Inflammatory macrophage (primary cell): ENCODE data around the gene WDR18.

ENCODE experiments used
- DNase-seq, 2 donors: peaks; one replicate each; pipeline ENCODE4 v3.0.0-alpha.2; 2020 to 2022

Gene WDR18

GRCh38 chr19:964761-965694 lies 19.1 kb upstream of the WDR18 start:
- no peak for DNase-seq

DNA sequence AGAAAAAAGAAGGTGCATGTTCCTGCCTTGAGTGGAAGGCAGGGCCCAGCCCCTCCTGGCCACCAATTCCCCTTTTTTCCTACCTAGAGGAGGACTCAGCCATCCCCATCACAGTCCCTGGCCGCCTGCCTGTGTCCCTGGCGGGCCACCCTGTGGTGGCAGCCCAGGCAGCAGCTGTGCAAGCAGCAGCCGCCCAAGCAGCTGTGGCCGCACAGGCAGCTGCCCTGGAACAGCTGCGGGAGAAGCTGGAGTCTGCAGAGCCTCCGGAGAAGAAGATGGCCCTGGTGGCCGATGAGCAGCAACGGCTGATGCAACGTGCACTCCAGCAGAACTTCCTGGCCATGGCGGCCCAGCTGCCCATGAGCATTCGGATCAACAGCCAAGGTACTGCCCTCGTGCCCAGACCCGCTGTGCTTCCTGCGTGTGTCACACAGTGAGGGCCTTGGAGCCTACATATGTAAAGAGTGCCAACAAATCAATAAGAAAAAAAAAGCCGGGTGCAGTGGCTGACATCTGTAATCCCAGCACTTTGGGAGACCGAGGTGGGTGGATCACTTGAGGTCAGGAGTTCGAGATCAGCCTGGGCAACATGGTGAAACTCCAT lies 17.6 kb upstream of the WDR18 start:
- DNase-seq: no peak

GRCh38 chr19:970695-971094 lies 13.4 kb upstream of the WDR18 start:
- peak in 1 of 2 donors; percentile 14 for DNase-seq

- DNase-seq: no peak
Observed at GRCh38 chr19:971795-972194, 12.3 kb upstream of the WDR18 start.

- DNase-seq: no peak
Observed at GRCh38 chr19:972281-972680, 11.9 kb upstream of the WDR18 start.

DNA sequence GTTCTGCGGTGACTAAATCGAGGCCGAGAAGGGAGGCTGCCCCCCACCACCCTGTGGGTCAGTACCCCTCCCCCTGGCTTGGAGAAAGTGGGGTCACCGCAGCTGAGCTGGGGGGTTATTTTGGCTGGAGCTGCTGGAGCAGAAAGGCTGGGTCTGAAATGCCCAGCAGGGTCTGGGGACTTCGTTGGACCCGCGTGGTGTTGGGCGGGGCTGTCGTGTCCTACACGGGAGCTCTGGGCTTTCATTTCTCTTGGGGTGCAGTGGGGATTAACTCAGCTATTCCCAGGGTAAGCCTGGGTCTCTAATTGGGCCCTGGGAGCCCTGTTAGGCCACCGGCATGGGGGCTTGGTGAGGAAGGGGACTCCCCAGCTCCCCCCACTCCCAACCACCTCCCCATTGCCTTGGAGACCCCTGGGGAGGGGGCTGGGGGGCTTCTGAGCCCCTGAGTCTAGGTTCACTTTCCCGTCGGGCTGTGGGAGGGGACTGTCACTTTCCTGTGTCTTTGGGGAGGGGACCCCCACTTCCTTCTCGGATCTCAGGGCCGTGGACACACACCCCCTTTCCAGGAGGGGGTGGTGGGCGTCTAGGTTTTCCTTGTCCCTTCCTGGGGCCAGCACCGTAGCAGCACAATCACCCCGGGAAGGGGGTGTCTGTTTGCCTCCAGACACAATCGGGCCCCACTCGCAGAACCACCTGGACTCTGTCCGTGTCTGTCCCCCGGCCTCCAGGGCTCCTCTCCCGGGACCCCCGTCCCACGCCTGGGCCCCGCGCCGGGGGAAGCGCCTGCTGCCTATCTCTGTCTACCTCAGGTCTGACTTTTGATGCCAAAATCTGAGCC lies 10.2 kb upstream of the WDR18 start:
- no peak for DNase-seq

DNA sequence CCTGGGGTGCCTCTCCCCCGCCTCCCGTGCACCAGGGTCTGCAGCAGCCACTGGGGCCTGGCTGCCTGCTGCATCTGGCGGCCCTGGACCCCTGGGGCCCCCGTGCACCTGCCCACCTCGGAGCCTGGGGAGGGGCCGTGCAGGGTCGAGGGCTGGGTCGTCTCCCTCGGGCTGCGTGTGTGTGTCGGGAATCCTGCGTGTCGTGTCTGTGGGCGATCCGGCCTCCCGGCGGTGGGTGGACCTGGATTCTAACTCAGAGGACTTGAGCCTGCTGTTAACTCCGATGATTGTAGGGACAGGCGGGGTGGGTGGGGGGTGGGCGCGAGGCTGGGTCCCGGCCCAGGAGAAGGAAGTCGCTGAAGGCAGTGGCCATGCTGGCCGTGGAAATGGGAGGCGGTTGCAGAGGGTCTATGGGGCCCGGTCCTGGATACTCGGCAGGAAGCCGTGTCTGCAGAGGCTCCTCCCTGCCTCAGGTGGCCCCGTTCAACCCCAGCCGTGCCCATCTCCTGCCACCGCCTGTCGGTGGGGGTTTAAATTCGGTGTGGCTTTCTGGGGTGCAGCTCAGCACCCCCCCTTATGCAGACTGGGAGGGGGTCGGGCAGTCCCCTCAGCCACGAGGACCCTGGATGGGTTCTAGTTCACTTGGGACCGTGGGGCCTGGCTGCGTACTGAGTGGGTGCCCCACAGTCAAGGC lies 9.4 kb upstream of the WDR18 start:
- DNase-seq: no peak

- DNase-seq: no peak
Observed at GRCh38 chr19:976476-976875, 7.7 kb upstream of the WDR18 start.

DNA sequence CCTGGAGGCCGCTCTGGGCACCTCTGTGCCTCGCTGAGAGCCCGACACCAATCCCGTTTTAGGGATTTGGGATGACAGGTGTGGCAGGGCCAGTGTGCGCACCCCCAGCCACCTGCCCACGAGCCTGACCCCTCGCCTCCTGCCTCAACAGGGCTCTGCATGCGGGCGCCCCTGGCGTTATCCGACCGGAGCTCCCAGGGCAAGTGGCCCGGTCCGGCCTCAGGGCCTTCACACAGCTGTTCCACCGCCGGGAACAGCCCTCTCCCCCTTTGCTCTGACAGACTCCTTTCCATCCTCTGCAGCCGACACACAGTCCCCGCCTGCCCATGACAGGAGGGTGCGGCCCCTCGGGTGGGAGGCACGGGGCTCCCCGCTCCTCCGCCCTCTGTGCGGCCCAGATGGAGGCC lies 7.1 kb upstream of the WDR18 start:
- no peak for DNase-seq

DNA sequence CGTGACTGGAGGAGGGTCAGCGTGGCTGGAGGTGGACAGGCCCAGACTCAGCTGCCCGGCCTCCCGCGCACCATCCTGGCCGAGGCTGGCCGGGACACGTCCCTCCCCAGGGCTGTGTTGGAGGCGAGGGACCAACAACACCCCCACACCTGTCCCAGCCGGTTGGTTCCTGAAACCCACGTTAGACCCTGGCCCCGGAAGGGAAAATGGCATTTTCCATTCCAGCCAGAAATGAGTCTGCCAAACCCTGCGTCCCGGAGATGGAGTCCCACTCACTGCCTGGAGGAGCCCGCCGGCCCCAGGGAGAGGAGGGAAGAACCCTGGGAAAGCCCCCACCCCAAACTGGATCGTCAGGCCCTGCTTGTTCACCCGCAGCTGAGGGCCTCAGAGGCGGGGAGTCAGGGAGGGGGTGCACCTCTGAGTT lies 4.8 kb upstream of the WDR18 start:
- no peak for DNase-seq

DNA sequence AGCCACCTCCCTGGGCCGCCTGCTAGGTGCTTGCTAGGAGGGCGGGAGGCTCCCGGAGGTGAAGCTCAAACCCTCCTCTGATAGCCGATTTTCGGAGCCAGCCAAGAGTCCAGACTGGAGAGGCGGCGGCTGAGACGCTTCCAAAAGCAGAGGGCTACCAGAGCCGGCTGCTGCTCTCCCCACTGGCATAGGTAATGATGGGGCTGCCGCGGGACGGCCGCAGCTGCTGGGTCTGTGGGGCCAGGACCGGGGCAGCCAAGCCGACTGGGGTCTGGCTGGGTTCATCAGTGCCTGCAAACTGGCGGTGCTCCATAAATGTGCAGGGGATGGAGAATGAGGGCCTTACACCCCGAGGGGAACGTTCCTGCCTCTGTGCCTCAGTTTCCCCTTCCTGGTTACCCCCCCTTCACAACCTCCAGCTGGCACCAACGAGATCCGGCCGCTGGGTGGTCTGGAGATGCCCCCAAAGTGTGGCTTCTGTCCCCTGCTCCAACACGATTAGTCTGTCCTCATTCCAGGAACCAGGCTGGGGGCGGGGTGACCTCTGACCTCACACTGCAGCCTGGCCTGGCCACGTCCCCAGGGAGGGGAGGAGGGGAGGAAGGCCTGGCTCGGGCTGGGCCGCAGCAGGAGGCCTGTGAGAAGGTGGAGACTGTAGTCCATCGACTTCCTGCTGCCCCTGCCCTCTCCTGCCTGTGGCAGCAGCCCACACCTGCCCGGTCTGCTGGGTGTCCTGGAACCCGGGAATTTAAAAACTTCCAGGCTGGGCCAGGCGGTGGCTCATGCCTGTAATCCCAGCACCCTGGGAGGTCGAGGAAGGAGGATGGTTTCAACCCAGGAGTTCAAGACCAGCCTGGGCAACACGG lies 3.8 kb upstream of the WDR18 start:
- DNase-seq: peak; percentile 39 to 52

DNA sequence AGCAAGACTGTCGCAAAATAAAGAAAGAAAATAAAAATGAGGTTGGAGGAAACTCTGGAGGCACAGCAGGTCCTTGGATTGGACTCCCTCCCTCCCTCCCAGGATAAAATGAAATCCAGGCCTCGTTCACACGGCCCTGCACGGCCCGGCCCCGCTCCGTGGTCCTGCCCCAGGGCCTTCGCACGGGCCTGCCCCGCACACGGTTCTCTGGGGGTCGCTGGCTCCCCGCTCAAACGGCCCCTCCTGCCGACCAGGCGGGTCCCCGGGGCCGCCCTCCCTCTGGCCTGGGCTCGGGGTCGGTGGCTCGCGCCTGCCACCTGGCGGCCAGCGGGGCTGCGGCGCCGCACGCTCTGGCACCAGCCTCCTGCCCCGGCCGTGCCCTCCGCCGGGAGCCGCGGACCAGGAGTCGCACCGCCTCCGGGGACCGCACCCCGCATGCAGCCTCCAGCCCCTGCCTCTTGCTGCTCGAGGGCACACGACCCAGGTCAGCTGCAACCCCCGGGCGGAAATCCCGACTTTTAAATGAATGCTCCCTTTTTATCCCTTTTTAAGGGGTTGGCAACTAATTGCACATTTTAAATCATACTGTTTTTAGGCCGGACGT lies 1.5 kb upstream of the WDR18 start:
- DNase-seq: peak; percentile 58 to 69

- DNase-seq: no peak
Observed at GRCh38 chr19:986083-986482, 1.9 kb downstream of the WDR18 start.

- DNase-seq: no peak
Observed at GRCh38 chr19:988081-988480, 3.9 kb downstream of the WDR18 start.

GRCh38 chr19:988510-988909 lies 4.4 kb downstream of the WDR18 start:
- DNase-seq: no peak

DNA sequence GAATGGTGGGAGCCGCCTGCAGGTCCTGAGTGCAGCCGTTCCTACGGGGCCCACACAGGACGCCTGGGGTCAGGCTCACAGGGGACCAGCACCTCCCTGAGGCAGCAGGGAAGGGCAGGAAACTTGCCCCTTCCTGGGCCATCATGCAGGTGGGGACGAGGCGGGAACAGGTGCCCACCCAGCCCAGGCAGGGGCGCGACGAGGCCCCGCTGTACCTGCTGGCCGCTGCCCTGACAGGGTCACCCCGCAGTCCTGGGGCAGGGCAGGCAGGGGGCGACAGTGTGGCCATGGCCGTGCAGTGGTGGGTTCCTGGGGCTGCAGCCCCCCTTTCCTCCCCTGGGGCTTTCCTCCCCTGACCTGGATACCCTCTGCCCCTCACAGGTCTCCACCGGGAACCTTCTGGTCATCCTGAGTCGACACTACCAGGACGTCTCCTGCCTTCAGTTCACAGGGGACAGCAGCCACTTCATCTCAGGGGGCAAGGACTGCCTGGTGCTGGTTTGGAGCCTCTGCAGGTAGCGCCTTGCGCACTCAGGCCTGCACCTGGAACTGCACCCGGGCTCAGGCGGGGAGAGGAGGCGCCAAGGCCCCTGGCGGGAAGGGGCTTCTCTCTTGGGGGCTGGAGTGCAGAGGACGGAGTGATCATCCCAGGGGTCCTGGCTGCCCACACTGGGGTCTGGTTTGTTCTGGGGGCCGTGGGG lies 5.4 kb downstream of the WDR18 start:
- DNase-seq: no peak

DNA sequence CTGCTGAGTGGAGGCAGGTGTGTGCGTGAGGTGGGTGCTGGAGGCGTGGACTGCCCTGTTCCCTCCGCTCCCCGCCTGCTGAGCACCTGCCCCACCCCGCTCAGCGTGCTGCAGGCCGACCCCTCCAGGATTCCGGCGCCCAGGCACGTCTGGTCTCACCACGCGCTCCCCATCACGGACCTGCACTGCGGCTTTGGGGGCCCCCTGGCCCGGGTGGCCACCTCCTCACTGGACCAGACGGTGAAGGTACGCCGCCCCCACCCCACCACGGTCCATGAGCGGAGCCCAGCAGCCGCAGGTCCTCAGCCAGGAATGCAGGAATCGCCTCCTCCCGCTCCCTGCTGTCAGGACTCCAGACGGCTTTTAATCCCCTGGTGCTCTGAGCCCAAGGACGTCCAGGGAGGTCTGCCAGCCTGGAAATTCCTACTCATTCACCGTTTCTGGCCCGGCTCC lies 6.0 kb downstream of the WDR18 start:
- no peak for DNase-seq

DNA sequence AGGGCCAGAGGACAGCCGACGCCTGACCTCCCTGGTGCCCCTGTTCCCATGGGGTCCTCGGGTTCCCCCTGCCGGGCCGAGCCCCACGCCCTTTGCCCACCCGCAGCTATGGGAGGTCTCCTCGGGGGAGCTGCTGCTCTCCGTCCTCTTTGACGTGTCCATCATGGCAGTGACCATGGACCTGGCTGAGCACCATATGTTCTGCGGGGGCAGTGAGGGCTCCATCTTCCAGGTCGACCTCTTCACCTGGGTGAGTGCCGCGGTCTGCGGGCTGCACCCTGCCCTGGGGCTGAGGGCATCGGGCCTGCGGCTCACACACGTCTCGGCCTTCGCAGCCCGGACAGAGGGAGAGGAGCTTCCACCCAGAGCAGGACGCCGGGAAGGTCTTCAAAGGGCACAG lies 6.6 kb downstream of the WDR18 start:
- no peak for DNase-seq

GRCh38 chr19:991174-991931 lies 7.2 kb downstream of the WDR18 start:
- DNase-seq: peak; percentile 15 to 36
